DND-41 (cell line): ENCODE data around the gene MRPS31.

Experiments
- EZH2 ChIP-seq: IDR thresholded peaks from 3 replicates; pipeline ENCODE4 v1.6.1; 2012; ENCODE audit warnings: borderline replicate concordance, low read depth, mild to moderate bottlenecking, moderate library complexity, low read length, inconsistent platforms; ENCODE audit not compliant: severe bottlenecking
- TF ChIP-seq, protein P1 (sequence below): IDR thresholded peaks from 2 replicates; pipeline ENCODE4 v1.5.1; 2012; ENCODE audit warnings: borderline replicate concordance, low read length, moderate library complexity, mild to moderate bottlenecking; ENCODE audit not compliant: poor library complexity, severe bottlenecking; ENCODE audit errors: extremely low read depth

DNA sequence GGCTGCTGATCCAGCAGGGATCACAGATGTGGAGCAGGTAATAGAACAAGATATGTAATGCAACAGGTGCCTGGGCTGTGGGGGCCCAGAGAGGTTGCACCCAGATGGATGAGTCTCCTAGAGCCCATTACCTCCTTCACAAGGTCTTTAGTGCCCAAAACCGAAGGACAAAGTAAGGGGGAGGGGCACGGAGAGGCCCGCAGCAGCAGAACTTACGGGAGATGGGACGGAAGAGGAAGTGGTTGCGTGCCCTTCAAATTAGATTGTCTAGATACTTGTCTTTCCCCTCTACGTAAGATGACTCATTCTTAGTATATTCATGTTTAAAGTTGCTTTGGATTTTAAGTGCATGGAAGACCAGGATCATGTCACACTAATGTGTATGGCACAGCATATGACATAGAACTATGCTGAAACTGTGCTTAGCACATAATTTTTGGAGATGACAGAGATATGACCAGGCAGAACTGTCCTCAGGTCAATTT is 5.7 kb upstream of the MRPS31 start:
- no peak for TF ChIP-seq EZH2
- TF ChIP-seq, protein P1, sequence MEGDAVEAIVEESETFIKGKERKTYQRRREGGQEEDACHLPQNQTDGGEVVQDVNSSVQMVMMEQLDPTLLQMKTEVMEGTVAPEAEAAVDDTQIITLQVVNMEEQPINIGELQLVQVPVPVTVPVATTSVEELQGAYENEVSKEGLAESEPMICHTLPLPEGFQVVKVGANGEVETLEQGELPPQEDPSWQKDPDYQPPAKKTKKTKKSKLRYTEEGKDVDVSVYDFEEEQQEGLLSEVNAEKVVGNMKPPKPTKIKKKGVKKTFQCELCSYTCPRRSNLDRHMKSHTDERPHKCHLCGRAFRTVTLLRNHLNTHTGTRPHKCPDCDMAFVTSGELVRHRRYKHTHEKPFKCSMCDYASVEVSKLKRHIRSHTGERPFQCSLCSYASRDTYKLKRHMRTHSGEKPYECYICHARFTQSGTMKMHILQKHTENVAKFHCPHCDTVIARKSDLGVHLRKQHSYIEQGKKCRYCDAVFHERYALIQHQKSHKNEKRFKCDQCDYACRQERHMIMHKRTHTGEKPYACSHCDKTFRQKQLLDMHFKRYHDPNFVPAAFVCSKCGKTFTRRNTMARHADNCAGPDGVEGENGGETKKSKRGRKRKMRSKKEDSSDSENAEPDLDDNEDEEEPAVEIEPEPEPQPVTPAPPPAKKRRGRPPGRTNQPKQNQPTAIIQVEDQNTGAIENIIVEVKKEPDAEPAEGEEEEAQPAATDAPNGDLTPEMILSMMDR: no peak
